Keratinocyte (primary cell): ENCODE measurements around the gene TRIM38. TPM values are rescaled to one million over a fixed set of nuclear protein-coding genes. Genes with fewer than 3 reads are reported as not detected.
"Not testable (repeated sequence)": the region's sequence is repeated elsewhere in the genome, so short reads cannot be mapped to it uniquely, and the experiment has no call there.

Source experiments
- DNase-seq: peaks from one replicate; pipeline ENCODE4 v3.0.0-alpha.2; 2011; ENCODE audit warnings: low read depth, missing footprints, low spot score
- FAIRE-seq: peaks from 2 replicates; lab custom pipeline; 2011; peaks lifted over from hg19 to GRCh38; lab: Jason Lieb, UNC
- H2AFZ ChIP-seq: 2 replicates; pipeline ENCODE4 v1.6.0; 2012; ENCODE audit warnings: low read length, control low read depth, inconsistent platforms; ENCODE audit not compliant: control insufficient read depth
- H3K27ac ChIP-seq: 2 replicates; pipeline ENCODE4 v1.5.1; 2011; ENCODE audit warnings: low read length; ENCODE audit not compliant: control insufficient read depth, insufficient read depth
- H3K27me3 ChIP-seq: 3 replicates; pipeline ENCODE4 v1.6.0; 2011; ENCODE audit warnings: low read length; ENCODE audit not compliant: control insufficient read depth, insufficient read depth; ENCODE audit errors: extremely low read depth
- H3K36me3 ChIP-seq, 2 experiments: 2 replicates in 1 of 2; 3 replicates in 1 of 2; pipeline ENCODE4 v1.5.1; 2011; ENCODE audit warnings: low read length in 2 of 2, mild to moderate bottlenecking in 1 of 2; ENCODE audit not compliant: control insufficient read depth in 2 of 2, insufficient read depth in 2 of 2; ENCODE audit errors: extremely low read depth in 1 of 2
- H3K4me1 ChIP-seq: 3 replicates; pipeline ENCODE4 v1.5.1; 2011; ENCODE audit warnings: low read length; ENCODE audit not compliant: control insufficient read depth, insufficient read depth; ENCODE audit errors: extremely low read depth
- H3K4me2 ChIP-seq: 3 replicates; pipeline ENCODE4 v1.6.0; 2011; ENCODE audit warnings: low read depth, low read length; ENCODE audit not compliant: control insufficient read depth, insufficient read depth; ENCODE audit errors: extremely low read depth
- H3K4me3 ChIP-seq, 3 experiments: fragments of 200-600 bp in 1 of 3; sonication (generic) in 1 of 3; 2 replicates in 2 of 3; 3 replicates in 1 of 3; pipeline ENCODE4 v1.5.1; 2011 to 2016; ENCODE audit warnings: low read length in 3 of 3, mild to moderate bottlenecking in 3 of 3, control low read depth in 2 of 3, inconsistent platforms in 1 of 3, low read depth in 1 of 3, mixed read lengths in 1 of 3, mixed run types in 1 of 3, moderate library complexity in 1 of 3; ENCODE audit not compliant: control insufficient read depth in 2 of 3, insufficient read depth in 2 of 3; ENCODE audit errors: extremely low read depth in 1 of 3
- H3K79me2 ChIP-seq: 2 replicates; pipeline ENCODE4 v1.6.0; 2012; ENCODE audit warnings: low read length; ENCODE audit not compliant: control insufficient read depth, insufficient read depth
- H3K9ac ChIP-seq: 3 replicates; pipeline ENCODE4 v1.6.0; 2011; ENCODE audit warnings: low read length; ENCODE audit not compliant: control insufficient read depth, insufficient read depth; ENCODE audit errors: extremely low read depth
- H3K9me1 ChIP-seq: 3 replicates; pipeline ENCODE4 v1.6.0; 2011; ENCODE audit warnings: low read length; ENCODE audit not compliant: control insufficient read depth, insufficient read depth; ENCODE audit errors: extremely low read depth
- H3K9me3 ChIP-seq: 2 replicates; pipeline ENCODE4 v1.5.1; 2012; ENCODE audit warnings: low read depth, low read length; ENCODE audit not compliant: control insufficient read depth
- H4K20me1 ChIP-seq: 3 replicates; pipeline ENCODE4 v1.6.0; 2011; ENCODE audit warnings: low read length; ENCODE audit not compliant: control insufficient read depth, insufficient read depth; ENCODE audit errors: extremely low read depth
- EZH2 ChIP-seq: IDR thresholded peaks from one replicate; pipeline ENCODE4 v1.6.1; 2012; ENCODE audit warnings: inconsistent platforms, mild to moderate bottlenecking, low read length, moderate library complexity
- dilution Hi-C: fragments of 300-500 bp; cut with MboI; formaldehyde crosslinking; loops from one replicate; pipeline ENCODE4 v1.7.0; 2020; ENCODE audit warnings: low sequenced_read_pairs; ENCODE audit not compliant: extremely low pct_ligation_motif_present
- polyA plus RNA-seq, 5 experiments: library from polyadenylated mRNA; depleted of rRNA in 3 of 5; stranded (reverse) in 3 of 5; stranded (forward) in 1 of 5; unstranded in 1 of 5; fragments of >200 nt; gene quantifications; 1 replicate in 1 of 5; 2 replicates in 3 of 5; 3 replicates in 1 of 5; pipeline versions ENCODE4 v1.2.1 to v1.2.3, GENCODE V29; 2011 to 2012; ENCODE audit warnings: missing spikeins in 2 of 5, low read depth in 1 of 5, low replicate concordance in 1 of 5
- TF ChIP-seq, protein P1 (sequence below), 3 experiments: IDR thresholded peaks in 1 of 3; conservative IDR thresholded peaks in 1 of 3; optimal IDR thresholded peaks in 1 of 3; 2 replicates in 2 of 3; 3 replicates in 1 of 3; pipeline versions ENCODE3 to v1.5.1; 2011; ENCODE audit warnings: low read length in 3 of 3, mild to moderate bottlenecking in 3 of 3, moderate library complexity in 2 of 3, control low read depth in 1 of 3, inconsistent platforms in 1 of 3; ENCODE audit not compliant: insufficient read depth in 2 of 3; ENCODE audit errors: extremely low read depth in 1 of 3

Gene TRIM38
- polyA plus RNA-seq, 1 donor (not counting 4 experiments of a cell fraction or from before 2014, with no cell fraction given): 7.8 TPM

DNA sequence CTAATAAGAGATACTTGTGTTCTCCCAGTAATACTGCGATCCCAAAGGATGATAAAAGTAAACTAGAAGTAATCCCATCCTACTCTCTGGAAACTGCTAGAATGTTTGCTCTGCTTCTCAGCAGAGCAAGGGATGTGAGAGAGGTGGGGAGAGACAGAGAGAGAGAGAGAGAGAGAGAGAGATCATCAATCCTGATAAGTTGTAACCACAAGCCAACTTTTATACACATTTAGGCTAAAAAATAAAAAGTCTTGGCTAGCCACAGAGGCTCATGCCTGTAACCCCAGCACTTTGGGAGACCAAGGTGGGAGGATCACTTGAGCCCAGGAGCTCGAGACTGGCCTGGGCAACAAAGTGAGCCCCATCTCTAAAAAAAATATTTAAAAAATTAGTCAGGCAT, 16.0 kb upstream of the TRIM38 start:
- H3K4me2 ChIP-seq: no peak overlapping the region
- DNase-seq: no peak
- H3K9me1 ChIP-seq: no peaks in the 10 kb centered on the region
- no peak overlapping the region for H3K9ac ChIP-seq
- H4K20me1 ChIP-seq: no peaks in the 10 kb centered on the region
- no peaks in the 10 kb centered on the region for H3K9me3 ChIP-seq
- H3K4me3 ChIP-seq: no peak overlapping the region
- H2AFZ ChIP-seq: no peak overlapping the region
- no peaks in the 10 kb centered on the region for H3K36me3 ChIP-seq
- dilution Hi-C loops: no loop called here
- no peaks in the 10 kb centered on the region for H3K4me1 ChIP-seq
- H3K27ac ChIP-seq: no peak overlapping the region
- TF ChIP-seq, protein P1, sequence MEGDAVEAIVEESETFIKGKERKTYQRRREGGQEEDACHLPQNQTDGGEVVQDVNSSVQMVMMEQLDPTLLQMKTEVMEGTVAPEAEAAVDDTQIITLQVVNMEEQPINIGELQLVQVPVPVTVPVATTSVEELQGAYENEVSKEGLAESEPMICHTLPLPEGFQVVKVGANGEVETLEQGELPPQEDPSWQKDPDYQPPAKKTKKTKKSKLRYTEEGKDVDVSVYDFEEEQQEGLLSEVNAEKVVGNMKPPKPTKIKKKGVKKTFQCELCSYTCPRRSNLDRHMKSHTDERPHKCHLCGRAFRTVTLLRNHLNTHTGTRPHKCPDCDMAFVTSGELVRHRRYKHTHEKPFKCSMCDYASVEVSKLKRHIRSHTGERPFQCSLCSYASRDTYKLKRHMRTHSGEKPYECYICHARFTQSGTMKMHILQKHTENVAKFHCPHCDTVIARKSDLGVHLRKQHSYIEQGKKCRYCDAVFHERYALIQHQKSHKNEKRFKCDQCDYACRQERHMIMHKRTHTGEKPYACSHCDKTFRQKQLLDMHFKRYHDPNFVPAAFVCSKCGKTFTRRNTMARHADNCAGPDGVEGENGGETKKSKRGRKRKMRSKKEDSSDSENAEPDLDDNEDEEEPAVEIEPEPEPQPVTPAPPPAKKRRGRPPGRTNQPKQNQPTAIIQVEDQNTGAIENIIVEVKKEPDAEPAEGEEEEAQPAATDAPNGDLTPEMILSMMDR (optimal IDR thresholded peaks at IDR 0.05 in 1 of 3, IDR thresholded peaks at IDR 0.05 in 1 of 3, conservative IDR thresholded peaks at IDR 0.05 in 1 of 3; ENCODE audit: extremely low read depth in 1 of 3, insufficient read depth in 2 of 3, low read length in 3 of 3): no peak
- no peak for TF ChIP-seq EZH2
- no peaks in the 10 kb centered on the region for H3K79me2 ChIP-seq
- FAIRE-seq: no peak
- no peaks in the 10 kb centered on the region for H3K27me3 ChIP-seq

DNA sequence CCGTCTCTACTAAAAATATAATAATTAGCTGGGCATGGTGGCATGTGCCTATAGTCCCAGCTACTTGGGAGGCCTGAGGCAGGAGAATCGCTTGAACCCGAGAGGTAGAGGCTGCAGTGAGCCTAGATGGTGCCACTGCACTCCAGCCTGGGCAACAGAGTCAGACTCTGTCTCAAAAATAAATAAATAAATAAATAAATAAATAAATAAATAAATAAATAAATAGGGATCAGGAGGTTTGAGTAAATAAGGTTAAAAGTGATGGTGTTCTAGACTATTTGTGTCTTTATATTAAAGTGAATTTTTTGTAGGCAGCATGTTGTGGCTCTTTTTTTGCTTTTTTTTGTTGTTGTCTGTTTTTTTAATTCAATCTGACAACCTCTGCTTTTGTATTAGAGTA, 15.1 kb upstream of the TRIM38 start:
- H3K36me3 ChIP-seq, H3K4me2 ChIP-seq, H3K9ac ChIP-seq, H3K79me2 ChIP-seq, H3K4me1 ChIP-seq, dilution Hi-C loops, H3K27me3 ChIP-seq, H3K27ac ChIP-seq, H3K9me1 ChIP-seq, FAIRE-seq, H2AFZ ChIP-seq, H4K20me1 ChIP-seq, DNase-seq, H3K4me3 ChIP-seq, H3K9me3 ChIP-seq: not testable (repeated sequence)

DNA sequence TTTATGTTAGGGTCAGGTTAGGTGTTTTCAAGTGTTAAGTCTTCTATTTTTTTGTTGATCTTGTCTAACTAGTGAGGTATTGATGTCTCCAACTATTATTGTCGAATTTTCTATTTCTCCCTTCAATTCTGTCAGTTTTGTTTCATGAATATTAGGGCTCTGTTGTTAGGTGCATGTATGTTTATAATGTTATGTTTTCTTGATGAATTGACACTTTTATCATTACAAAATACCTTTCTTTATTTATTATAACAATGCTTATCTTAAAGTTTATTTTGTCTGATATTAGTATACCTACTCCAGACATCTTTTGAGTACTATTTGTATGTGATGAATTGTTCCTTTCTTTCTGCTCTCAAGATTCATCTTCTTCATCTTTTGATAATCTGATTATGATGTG, 12.9 kb upstream of the TRIM38 start:
- no peaks in the 10 kb centered on the region for H3K27me3 ChIP-seq
- no peak overlapping the region for H2AFZ ChIP-seq
- no peaks in the 10 kb centered on the region for H3K36me3 ChIP-seq
- no peak for DNase-seq
- H3K4me1 ChIP-seq: no peaks in the 10 kb centered on the region
- H3K27ac ChIP-seq: no peak overlapping the region
- no peaks in the 10 kb centered on the region for H3K9me3 ChIP-seq
- H4K20me1 ChIP-seq: no peaks in the 10 kb centered on the region
- dilution Hi-C loops: no loop called here
- no peak for TF ChIP-seq EZH2
- TF ChIP-seq, protein P1 (optimal IDR thresholded peaks at IDR 0.05 in 1 of 3, IDR thresholded peaks at IDR 0.05 in 1 of 3, conservative IDR thresholded peaks at IDR 0.05 in 1 of 3; ENCODE audit: extremely low read depth in 1 of 3, insufficient read depth in 2 of 3, low read length in 3 of 3): no peak
- no peaks in the 10 kb centered on the region for H3K79me2 ChIP-seq
- no peak overlapping the region for H3K4me2 ChIP-seq
- H3K9me1 ChIP-seq: no peaks in the 10 kb centered on the region
- no peak overlapping the region for H3K9ac ChIP-seq
- H3K4me3 ChIP-seq: no peak overlapping the region
- no peak for FAIRE-seq
